ENCODE results near the gene SERPINB8.

GRCh38 chr18:64011513-64011912 is 41.6 kb downstream of the SERPINB8 start:
- TF ChIP-seq CTCF (IDR thresholded peaks at IDR 0.05; ENCODE audit: extremely low read depth in 1 of 2, insufficient read depth in 1 of 2, low read depth in 1 of 2, low read length in 2 of 2): no peak
- no peak for TF ChIP-seq EZH2 (IDR thresholded peaks at IDR 0.05; ENCODE audit: borderline replicate concordance, low read depth, low read length, severe bottlenecking)
